H4 (cell line): Measurements from ENCODE around the gene LSAMP. TPM values are rescaled to one million over a fixed set of nuclear protein-coding genes. Genes with fewer than 3 reads are reported as not detected.
"Not testable (repeated sequence)": the region's sequence is repeated elsewhere in the genome, so short reads cannot be mapped to it uniquely, and the experiment has no call there.

Experiments
- DNase-seq: peaks from one replicate; pipeline ENCODE4 v3.0.0-alpha.2; 2015; ENCODE audit warnings: low spot score
- total RNA-seq: library from RNA; depleted of rRNA; stranded (reverse); fragments of >200 nt; shearing (Covaris generic); gene quantifications from 2 replicates; pipeline ENCODE4 v1.2.3, GENCODE V29; 2014

LSAMP gene
- total RNA-seq, 1 experiment from 2014 or later: 4.7 TPM

DNA sequence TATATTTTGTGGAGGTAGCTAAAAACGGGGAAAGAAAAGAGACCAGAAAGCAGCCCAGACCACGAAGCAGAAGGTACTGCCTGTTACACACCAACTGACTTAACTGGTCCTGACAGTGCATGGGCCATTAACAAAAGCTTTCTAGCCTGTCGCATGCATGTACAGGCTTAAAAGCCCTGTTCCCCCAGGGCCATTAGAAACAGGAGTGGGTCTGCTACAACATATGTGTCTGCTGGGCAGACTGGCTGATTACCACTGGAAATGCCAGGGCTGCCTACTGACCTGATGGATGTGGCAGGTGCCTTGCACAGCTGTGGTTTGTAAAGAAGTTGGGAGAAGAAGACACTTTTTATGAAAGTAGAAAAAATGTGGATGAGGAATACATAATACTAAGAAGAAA is 684.6 kb downstream of the LSAMP start:
- no peak for DNase-seq

DNA sequence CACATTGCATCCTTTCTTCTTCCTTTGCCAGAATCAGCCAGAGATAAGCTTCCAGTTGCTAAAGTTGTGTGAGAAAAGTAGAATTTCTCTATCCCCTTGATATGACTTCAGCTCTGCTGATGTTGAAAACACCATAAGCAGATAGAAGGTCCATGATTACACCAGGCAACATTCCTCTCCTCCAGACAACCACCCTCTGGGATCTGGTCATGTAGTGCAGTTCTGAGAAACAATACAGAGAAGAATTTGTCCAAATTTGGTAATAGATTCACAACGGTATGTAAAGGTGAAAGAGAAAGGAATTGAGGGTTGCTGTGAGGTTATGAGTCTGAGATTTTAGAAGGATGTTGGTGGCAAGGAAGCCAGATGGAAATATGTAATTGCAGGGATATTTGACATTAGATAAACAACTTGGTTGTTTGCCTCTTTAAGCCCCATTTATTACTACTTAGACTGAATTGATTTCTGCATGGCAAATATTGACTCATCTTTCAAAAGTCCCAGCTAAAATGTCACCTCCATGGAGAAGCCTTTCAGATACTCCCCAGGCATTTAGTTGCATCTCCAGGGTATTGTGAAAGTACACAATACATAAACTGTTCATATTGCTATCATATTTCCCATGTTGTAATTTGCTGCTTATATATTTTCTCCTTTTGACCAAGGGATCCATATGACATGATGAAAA is 687.1 kb downstream of the LSAMP start:
- DNase-seq: no peak

DNA sequence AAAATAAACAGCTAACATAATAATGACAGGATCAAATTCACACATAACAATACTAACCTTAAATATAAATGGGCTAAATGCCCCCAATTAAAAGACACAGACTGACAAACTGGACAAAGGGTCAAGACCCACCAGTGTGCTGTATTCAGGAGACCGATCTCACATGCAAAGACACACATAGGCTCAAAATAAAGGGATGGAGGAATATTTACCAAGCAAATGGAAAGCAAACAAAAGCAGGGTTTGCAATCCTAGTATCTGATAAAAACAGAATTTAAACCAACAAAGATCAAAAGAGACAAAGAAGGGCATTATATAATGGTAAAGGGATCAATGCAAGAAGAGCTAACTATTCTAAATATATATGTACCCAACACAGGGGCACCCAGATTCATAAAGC is 692.3 kb downstream of the LSAMP start:
- not testable (repeated sequence) for DNase-seq
